COLO668 (cell line): ENCODE data around the gene TDRD12.

Experiments
- DNase-seq: peaks from one replicate; lab custom pipeline; 2025; ENCODE audit not compliant: unreplicated experiment; lab: John Stamatoyannopoulos, UW

TDRD12 gene, protein sequence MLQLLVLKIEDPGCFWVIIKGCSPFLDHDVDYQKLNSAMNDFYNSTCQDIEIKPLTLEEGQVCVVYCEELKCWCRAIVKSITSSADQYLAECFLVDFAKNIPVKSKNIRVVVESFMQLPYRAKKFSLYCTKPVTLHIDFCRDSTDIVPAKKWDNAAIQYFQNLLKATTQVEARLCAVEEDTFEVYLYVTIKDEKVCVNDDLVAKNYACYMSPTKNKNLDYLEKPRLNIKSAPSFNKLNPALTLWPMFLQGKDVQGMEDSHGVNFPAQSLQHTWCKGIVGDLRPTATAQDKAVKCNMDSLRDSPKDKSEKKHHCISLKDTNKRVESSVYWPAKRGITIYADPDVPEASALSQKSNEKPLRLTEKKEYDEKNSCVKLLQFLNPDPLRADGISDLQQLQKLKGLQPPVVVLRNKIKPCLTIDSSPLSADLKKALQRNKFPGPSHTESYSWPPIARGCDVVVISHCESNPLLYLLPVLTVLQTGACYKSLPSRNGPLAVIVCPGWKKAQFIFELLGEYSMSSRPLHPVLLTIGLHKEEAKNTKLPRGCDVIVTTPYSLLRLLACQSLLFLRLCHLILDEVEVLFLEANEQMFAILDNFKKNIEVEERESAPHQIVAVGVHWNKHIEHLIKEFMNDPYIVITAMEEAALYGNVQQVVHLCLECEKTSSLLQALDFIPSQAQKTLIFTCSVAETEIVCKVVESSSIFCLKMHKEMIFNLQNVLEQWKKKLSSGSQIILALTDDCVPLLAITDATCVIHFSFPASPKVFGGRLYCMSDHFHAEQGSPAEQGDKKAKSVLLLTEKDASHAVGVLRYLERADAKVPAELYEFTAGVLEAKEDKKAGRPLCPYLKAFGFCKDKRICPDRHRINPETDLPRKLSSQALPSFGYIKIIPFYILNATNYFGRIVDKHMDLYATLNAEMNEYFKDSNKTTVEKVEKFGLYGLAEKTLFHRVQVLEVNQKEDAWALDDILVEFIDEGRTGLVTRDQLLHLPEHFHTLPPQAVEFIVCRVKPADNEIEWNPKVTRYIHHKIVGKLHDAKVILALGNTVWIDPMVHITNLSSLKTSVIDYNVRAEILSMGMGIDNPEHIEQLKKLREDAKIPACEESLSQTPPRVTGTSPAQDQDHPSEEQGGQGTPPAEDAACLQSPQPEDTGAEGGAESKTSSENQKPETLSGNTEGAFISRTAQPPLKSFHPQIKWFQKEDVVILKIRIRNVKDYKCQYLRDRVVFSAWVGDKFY (N-terminal part only)

DNA sequence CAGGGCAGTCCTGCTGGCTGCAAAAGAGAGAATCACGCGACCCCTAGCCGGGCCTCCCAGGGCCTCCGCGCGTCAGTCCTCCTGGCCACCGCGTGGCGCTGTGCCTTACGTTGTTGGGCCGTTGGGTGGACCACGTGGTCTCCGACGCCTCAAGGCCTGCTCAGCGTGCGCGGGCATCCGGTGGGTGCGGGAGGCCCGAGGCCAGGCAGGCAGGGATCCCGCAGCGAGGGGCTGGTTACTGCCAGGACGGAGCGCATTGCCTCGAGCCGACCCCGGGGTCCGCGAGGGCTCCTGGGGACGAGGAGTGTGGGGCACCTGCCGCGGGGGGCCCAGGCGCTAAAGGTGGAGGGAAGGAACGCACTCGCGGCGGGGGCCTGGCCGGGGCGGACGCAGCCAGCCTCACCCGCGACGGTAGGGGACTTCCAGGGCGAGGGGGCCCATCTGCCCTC, at the start of gene TDRD12:
Gene TDRD12, plus strand, starts transcription at position 157 of the 449 bp plus-strand sequence. CDS start 306 bp downstream, outside the sequence.
- DNase-seq = no peak

DNA sequence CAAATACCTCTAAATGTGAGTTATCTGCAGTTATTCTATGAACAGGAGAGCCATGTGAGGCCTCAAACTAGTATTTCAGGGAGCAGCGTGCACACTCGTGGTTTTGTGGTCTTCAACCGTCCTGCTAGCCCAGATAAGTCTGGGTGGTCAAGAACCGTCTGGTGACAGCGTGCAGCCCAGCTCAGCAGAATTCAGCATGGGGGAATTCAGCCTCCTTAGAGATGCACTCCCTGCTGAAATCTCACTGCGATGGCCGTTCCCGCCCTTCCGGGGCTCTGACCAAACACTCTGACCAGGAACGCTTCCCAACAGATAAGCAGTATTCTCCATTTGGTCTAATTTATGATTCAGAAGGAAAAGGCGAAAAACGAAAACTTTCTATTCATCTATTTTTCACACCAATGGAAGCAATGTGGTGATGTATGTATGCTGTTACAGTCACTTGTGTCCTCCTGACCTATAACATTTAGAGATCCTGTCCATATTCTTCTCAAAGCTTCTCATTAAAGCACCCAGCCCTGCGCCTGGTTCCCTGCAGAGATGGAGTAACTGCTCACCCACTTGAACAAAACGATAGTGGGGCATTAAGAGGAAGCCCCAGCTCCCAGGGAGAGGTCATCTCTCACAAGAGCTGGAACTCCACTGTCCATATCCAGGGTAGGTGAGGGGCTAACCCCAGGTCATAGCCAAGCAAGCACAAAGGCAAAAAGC, 47.5 kb upstream of the TDRD12 start:
- no peak for DNase-seq

DNA sequence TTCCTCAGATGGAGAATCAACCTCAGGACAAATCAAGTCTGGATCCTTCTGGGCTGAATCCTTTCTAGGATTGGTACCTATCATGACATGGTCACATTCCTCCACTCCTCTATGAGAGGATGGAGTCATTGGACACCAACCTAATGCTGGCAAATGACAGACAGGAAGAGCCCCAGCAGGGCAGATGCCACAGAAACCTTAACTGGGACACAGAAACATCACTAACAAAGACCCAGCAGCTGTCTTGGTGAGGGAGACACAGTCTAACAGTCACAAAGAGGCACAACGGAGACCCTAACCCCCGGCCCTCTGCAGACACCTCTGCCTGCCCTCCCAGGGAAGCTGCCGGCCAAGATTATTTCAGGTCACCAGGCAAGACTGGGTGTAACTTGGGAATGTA, 46.7 kb upstream of the TDRD12 start:
- no peak for DNase-seq

DNA sequence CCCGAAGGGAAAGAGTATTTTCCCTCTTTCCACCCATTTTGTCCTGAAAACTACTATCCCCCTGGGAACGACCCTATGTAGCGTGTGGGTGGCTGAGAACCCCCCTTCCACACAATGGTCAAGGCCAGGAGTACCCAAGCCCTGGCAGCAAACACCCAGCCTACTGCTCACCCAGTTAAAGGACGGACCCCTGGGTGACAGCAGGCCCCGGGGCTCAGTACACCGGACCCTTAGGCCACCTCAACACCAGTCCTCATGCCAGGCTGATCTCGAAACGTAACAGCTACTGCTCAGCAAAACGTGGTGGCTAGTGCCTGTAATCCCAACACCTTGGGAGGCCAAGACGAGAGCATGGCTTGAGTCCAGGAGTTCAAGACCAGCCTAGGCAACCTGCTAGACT, 46.0 kb upstream of the TDRD12 start:
- no peak for DNase-seq

DNA sequence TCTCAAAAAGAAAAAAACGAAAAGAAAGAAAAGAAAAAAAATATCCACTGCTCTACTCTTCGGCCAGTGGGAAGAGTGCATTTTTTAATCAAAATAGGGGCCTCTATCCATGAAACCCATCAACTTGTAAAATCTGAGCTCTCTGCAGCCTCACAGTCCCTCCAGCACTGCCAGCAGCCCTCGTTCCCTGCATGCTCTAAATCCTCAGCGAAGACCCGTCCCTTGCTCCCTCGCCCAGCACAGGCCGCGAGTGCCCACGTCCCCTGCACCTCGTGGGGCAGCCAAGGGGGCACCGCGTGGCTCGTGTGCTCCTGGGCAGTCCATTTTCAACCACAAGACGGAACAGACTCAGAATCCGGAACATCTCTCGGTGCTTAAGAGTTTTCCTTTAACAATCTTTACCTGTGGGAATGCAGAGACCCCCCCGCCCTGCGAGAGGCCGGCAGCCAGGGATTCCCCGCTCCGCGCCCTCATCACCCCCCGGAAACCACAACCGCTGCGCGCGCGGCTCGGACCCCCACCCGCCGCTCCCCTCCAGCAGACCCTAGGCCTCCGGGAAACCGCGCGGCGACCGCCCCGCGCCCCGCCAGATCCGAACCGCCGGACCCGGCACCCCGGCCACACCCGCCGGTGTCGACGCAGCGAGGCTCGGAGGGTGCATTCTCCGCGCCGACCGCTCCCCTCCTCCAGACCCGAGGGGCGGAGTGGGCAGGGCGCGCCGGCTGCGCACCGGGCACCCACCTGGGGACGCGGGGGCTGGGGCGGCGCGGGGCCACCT, 45.2 kb upstream of the TDRD12 start:
- DNase-seq = peak; percentile 35

DNA sequence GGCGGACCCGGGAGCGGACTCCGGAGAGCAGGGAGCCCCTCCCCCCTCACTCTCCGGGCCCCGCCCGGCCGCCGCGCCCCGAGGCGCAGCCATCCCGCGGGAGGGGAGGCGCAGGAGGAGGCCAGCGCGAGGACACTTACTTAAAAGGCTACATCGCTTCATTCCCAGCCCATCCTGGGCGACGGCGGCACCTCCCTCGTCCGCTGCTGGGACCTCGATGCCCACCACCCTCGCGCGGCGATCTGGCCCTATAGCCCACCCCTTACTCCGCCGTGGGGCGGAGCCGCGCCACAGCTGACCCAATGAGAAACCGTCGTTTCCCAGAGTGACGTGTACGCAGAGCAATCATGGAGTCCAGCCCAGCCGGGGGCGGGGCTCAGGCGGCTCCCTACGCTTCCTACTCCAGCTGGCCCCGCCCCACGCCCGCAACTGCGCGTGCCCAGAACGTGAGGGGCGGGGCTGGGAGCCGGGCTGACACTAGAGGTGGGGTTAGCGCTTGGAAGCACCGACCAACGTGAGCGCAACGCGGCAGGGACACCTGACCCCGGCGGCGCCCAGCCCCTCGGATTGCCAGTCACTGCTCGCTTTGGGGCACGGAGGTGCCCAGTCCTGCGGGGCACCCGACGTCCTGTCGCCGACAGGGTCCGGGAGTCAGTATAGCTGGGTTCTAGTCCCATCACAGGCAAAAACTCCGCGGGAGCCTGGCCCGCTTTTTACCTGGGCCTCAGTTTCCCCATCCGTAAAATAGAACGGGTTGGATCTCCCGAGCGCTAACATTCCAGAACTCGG, 44.4 kb upstream of the TDRD12 start, which contains the start of gene ANKRD27:
Gene ANKRD27, minus strand, starts transcription at position 250 of the 789 bp plus-strand sequence. CDS start 16,165 bp downstream, outside the sequence.
- DNase-seq = peak; percentile 99

DNA sequence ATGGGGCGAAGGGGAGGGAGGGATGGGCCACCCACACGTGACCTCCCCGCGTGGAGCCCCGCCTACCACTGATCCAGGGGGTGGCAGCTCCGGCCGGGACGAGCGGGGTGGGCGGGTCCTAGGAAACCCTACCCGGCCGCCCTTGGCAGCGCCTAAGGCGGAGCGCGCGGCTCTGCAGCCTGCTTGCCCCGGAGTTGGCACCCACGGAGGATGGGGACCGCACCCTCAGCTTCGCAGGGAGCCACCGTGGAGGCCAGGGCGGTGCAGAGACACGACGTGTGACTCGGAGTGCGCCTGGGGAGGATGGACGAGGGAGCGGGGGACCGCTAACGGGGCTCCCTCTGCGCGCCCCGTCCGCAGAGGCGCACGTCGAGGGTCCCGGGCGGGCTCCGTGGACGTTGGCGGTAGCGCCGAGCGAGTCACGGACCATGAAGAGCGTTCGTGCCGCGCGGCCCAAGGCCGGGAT, 43.8 kb upstream of the TDRD12 start, which contains the start of gene RGS9BP:
Gene RGS9BP, plus strand, starts transcription at position 129 of the 466 bp plus-strand sequence. CDS start 416 bp downstream, outside the sequence.
- peak; percentile 84 for DNase-seq

DNA sequence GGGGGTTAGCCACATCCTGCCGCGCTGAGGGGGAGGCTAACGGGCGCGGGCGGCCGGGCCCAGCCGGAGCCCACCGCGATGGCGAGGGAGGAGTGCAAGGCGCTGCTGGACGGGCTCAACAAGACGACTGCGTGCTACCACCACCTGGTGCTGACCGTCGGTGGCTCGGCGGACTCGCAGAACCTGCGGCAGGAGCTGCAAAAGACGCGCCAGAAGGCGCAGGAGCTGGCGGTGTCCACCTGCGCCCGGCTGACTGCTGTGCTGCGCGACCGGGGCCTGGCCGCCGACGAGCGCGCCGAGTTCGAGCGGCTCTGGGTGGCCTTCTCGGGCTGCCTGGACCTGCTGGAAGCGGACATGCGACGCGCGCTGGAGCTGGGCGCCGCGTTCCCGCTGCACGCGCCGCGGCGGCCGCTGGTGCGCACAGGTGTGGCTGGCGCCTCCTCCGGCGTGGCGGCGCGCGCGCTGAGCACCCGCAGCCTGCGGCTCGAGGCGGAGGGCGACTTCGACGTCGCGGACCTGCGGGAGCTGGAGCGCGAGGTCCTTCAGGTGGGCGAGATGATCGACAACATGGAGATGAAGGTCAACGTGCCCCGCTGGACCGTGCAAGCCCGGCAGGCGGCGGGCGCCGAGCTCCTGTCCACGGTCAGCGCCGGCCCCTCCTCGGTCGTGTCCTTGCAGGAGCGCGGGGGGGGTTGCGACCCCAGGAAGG, 43.2 kb upstream of the TDRD12 start:
- DNase-seq = peak; percentile 69

DNA sequence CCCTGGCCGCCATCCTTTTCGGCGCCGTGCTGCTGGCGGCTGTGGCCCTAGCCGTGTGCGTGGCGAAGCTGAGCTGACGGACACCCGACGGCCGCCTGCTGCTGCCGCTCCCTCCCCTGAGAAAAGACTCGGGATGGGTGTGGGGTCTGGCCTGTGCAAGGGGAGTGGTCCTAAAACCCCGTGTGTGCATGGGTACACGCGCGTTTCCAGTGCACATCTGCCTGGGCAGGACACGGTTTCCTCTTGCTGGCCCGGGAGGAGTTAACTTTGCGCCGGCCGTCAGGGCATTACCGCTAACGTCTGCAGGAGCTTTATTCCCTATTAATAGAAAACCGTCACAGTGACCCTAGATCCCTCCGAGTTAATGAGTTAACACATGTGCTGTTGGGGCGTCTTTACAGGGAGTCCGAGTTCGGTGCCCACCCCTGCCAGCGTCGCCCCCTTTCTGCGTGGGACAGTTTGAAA, 42.6 kb upstream of the TDRD12 start:
- DNase-seq = no peak

DNA sequence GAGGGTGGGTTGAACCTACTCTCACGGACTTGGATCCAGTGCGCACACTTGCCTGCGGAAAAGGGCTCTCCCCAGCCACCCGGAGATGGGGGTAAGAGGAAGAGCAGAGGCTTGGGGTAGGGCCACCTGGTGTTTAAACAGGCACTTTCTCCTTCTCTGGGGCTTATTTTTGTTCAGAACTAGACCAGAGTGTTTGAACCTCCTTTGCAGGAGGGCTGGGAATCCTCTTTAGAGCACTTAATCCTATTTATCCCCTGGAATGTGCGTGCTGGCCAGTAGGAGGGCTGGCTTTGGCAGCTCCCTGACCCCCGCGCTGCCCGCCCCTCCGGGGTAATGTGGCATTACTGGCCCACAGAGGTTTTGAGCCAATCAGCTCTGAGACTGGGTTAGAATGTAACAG, 41.9 kb upstream of the TDRD12 start:
- DNase-seq = no peak

DNA sequence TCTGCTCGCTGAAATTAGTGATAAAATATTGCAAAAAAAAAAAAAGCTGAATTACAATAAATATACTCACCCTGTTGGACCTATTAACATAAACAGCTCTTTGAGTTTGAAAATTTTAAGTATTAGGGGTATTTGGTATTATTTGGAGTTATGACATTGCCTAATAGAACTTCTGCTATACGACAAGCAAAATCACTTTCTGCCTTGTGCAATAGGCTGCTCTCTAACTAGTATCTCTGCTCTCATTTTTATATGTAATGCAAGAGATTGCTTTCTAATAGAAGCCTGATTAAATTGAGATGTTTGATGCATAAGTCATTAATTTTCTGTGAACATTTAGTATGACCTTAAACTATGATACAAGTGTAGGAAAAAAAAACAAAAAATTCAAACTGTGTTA, 38.6 kb upstream of the TDRD12 start:
- DNase-seq = no peak

DNA sequence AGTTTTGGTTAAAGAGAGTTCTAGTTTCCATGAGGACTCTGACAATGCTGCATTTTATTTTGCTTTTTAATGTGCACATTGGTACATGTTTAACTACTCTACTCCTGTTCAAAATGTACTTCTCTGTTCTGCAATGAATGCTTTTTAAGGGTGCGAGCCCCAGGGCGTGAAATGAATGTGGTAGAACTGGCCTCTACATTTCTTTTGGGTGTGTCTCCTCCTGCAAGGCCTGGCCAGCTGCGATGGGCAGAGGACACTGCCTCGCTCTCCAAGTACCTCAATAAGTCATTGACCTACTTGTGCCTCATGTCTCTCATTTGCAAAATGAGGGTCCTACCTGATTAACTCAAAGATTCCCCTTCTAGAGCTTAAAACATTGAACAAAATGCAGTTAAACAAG, 37.2 kb upstream of the TDRD12 start:
- DNase-seq = no peak

DNA sequence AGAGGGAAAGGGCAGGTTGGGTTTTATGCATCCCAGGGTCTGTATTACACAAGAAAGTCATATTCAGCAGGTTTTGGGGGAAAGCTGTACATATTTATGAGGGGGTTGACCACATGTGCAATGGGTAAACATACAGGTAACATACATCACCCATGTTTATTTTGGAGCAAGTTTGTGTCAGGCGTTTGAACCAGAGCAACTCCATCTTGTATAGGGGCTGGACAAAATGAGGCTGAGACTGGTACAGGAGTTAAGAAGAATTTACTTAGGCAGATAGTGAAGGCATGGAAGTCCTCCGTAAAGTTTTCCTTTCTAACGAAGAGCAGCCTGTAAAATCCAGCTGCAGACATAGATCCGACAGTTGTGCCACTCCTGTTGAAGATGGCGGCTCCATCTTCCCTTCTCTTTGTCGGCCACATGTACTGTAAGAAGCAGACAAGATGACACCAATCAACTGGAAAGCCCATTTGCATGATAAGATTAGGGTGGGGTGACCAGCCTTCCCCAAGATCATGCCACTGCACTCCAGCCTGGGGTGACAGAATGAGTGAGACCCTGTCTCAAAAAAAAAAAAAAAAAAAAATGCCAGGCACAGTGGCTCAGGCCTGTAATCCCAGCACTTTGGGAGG, 32.6 kb upstream of the TDRD12 start:
- DNase-seq = no peak

DNA sequence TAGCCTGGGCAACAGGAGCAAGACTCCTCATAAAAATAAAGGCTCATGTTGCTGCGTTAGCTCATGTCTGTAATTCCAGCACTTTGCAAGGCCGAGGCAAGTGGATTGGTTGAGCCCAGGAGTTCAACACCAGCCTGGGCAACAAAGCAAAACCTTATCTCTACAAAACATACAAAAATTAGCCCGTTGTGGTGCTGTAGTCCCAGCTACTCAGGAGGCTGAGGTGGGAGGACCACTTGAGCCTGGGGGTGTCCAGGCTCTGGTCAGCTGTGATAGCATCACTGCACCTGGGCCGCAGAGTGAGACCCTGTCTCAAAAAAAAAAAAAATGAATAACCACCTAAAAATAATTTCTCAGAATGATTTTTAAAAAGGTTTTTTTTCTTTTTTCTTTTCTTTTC, 31.9 kb upstream of the TDRD12 start:
- DNase-seq = no peak

DNA sequence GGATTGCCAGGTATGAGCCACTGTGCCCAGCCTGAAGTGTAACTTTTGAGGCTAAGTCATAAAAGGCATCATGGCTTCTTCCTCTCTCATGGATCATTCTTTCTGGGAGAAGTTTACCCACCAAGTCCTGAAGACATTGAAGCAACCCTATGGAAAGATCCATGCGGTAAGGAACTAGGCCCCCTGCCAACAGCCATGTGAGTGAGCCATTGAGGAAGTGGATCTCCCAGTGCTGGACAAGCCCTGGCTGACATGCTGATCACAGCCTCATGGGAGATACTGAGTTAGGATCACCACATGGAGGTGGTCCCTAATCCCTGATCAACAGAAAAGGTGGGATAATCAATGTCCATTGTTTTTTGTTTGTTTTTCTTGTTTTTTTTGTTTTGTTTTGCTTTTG, 31.3 kb upstream of the TDRD12 start:
- DNase-seq = no peak

DNA sequence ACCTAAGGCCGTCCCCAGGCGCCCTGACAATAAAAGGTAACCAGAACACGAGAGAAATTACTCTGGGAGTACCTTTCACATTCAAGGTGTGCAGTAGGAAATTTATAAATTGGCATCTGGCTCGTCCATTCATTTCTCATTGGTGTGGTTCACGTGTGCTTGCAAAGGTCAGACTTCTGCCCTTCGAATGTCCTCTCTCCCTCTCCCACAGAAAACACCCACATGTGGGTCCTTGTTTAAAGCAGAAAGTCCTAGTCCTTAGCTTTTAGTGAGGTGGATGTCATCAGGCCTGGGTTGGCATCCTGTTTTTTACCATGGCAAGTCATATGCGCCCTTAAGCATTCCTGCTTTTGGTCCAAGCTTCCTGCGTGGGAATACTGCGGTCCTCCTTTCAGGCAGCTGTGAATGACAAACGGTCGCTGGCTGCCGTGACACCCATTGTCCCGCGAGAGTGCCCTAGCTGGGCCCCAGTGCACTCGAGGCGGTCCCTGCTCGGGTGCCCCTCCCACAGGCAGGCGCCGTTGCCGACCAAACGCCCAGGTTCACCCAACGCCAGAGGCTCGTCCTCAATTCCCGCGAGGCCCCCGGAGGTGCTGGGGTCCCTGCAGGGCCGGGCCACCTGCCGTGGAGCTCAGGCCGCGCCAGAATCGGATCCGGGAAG, 28.1 kb upstream of the TDRD12 start, which contains the start of gene NUDT19:
Gene NUDT19, plus strand, starts transcription at position 531 of the 661 bp plus-strand sequence. CDS start 140 bp downstream, outside the sequence.
- peak; percentile 93 for DNase-seq
